GM21825 (cell line): ENCODE data around the gene FUBP3.

Experiments
- ATAC-seq: cut with Tn5 transposase; IDR thresholded peaks from one replicate; pipeline ENCODE4 v1.9.1; 2021; ENCODE audit warnings: mild to moderate bottlenecking, moderate library complexity; ENCODE audit not compliant: unreplicated experiment

Gene FUBP3

GRCh38 chr9:130606887-130607600 is 27.7 kb downstream of the FUBP3 start:
- ATAC-seq, result no peak

- no peak for ATAC-seq
Observed at GRCh38 chr9:130607640-130608420, 28.5 kb downstream of the FUBP3 start.

- no peak for ATAC-seq
Observed at GRCh38 chr9:130608554-130609134, 29.3 kb downstream of the FUBP3 start.

GRCh38 chr9:130609163-130609562 is 29.8 kb downstream of the FUBP3 start:
- ATAC-seq, result no peak

- no peak for ATAC-seq
Observed at GRCh38 chr9:130610862-130611707, 31.7 kb downstream of the FUBP3 start.

GRCh38 chr9:130616451-130616850 is 37.1 kb downstream of the FUBP3 start:
- ATAC-seq, result no peak

GRCh38 chr9:130623466-130623865 is 44.1 kb downstream of the FUBP3 start:
- no peak for ATAC-seq

GRCh38 chr9:130624154-130624553 is 44.8 kb downstream of the FUBP3 start:
- no peak for ATAC-seq

GRCh38 chr9:130626249-130626996 is 47.0 kb downstream of the FUBP3 start:
- ATAC-seq, result no peak

GRCh38 chr9:130627051-130627450 is 47.7 kb downstream of the FUBP3 start:
- no peak for ATAC-seq

GRCh38 chr9:130627896-130628792 is 48.8 kb downstream of the FUBP3 start:
- no peak for ATAC-seq

- no peak for ATAC-seq
Observed at GRCh38 chr9:130629443-130630070, 50.2 kb downstream of the FUBP3 start.

GRCh38 chr9:130630071-130630450 is 50.7 kb downstream of the FUBP3 start:
- ATAC-seq, result no peak

GRCh38 chr9:130630506-130631330 is 51.3 kb downstream of the FUBP3 start:
- ATAC-seq, result no peak

- ATAC-seq, result no peak
Observed at GRCh38 chr9:130631331-130632080, 52.1 kb downstream of the FUBP3 start.

- no peak for ATAC-seq
Observed at GRCh38 chr9:130632081-130632710, 52.8 kb downstream of the FUBP3 start.

- no peak for ATAC-seq
Observed at GRCh38 chr9:130632841-130633240, 53.5 kb downstream of the FUBP3 start.
